Right lobe of liver (tissue), 6 donors: ENCODE measurements around the gene GDI1. TPM values are rescaled to one million over a fixed set of nuclear protein-coding genes. Genes with fewer than 3 reads are reported as not detected.

Experiments
- ATAC-seq, 4 donors: fragments of 200-7000 bp; cut with Tn5 transposase; one replicate each; pipeline ENCODE4 v1.9.1; 2020; ENCODE audit warnings: mild to moderate bottlenecking in 4 of 4, moderate library complexity in 4 of 4
- DNase-seq, 3 donors: peaks; one replicate each; pipeline ENCODE4 v3.0.0-alpha.2; 2020
- H3K27ac ChIP-seq, 3 donors: fragments of 200-600 bp; one replicate each; pipeline ENCODE4 v1.8.0; 2022
- H3K27me3 ChIP-seq, 2 donors: fragments of 200-600 bp; one replicate each; pipeline ENCODE4 v1.8.0; 2022
- H3K36me3 ChIP-seq, 4 donors: fragments of 200-600 bp; sonication (generic) in 1 of 4; one replicate each; pipeline versions ENCODE4 v1.5.1 to v1.8.0; 2017 to 2022; ENCODE audit warnings: control low read depth in 1 of 4
- H3K4me1 ChIP-seq, 4 donors: fragments of 200-600 bp; sonication (generic) in 1 of 4; one replicate each; pipeline versions ENCODE4 v1.5.1 to v1.8.0; 2017 to 2022; ENCODE audit warnings: control low read depth in 1 of 4
- H3K4me3 ChIP-seq, 3 donors: fragments of 200-600 bp; one replicate each; pipeline ENCODE4 v1.8.0; 2022
- H3K9me3 ChIP-seq, 4 donors: fragments of 200-600 bp; sonication (generic) in 1 of 4; one replicate each; pipeline versions ENCODE4 v1.5.1 to v1.8.0; 2017 to 2022; ENCODE audit warnings: control low read depth in 1 of 4
- POLR2A ChIP-seq: fragments of 450-650 bp; IDR thresholded peaks from one replicate; pipeline ENCODE4 v1.6.1; 2017; ENCODE audit warnings: antibody characterized with exemption, mild to moderate bottlenecking
- WGBS: methylation state at CpG from one replicate; pipeline ENCODE4 v1.1.6; 2018; ENCODE audit warnings: low coverage, low lambda C conversion rate; ENCODE audit not compliant: insufficient coverage; ENCODE audit errors: missing lambda C conversion rate; 5-methylcytosine and 5-hydroxymethylcytosine counted together
- intact Hi-C, 2 donors: fragments of 100-400 bp; cut with DNase I; formaldehyde crosslinking; loops; one replicate each; pipeline versions ENCODE4 v1.11.2 to v1.14.1; 2022
- total RNA-seq, 6 experiments: library from RNA; depleted of rRNA in 2 of 6; stranded (reverse); fragments of >200 nt in 2 of 6; fragmentation: NEBNext Ultra II Directional in 3 of 6; extraction: Animal tissue kit (Norgen Biotek cat#: 25700) in 3 of 6; gene quantifications; one replicate each; pipeline versions ENCODE4 v1.1.0 to v1.2.4, GENCODE V29; 2016 to 2023
- TF ChIP-seq, protein P1 (sequence below), 4 donors: fragments of 200-600 bp in 3 of 4; fragments of 450-650 bp in 1 of 4; IDR thresholded peaks; one replicate each; pipeline versions ENCODE4 v1.5.1 to v1.8.0; 2016 to 2022; ENCODE audit warnings: antibody characterized with exemption in 4 of 4, mild to moderate bottlenecking in 2 of 4
- donor health status: DM: no; HTN: yes; CAD: no.
- donor health status: DM: no; HTN: no; CAD: no.
- donor health status: DM: no; HTN: no; CAD: no.
- donor health status: DM: no; HTN: yes; CAD: no.
- donor health status: DM: no; HTN: yes; CAD: no.

Gene GDI1
- total RNA-seq, 6 experiments from 2014 or later, result 26.8 to 37.7 (median 30.9) TPM

GRCh38 chrX:154437971-154438893 lies 1.3 kb downstream of the GDI1 start:
- Histone ChIP-seq H3K9me3 (no peaks in the 10 kb centered on the region), H3K4me3 (peak overlapping the region; percentile 70 to 77 (median 71)), H3K27ac (no peak overlapping the region), H3K36me3 (peaks cover 0 to 2% (median 0%) of the 10 kb centered on the region in 4 donors), H3K27me3 (no peaks in the 10 kb centered on the region), H3K4me1 (no peaks in the 10 kb centered on the region)
- TF ChIP-seq, protein P1, sequence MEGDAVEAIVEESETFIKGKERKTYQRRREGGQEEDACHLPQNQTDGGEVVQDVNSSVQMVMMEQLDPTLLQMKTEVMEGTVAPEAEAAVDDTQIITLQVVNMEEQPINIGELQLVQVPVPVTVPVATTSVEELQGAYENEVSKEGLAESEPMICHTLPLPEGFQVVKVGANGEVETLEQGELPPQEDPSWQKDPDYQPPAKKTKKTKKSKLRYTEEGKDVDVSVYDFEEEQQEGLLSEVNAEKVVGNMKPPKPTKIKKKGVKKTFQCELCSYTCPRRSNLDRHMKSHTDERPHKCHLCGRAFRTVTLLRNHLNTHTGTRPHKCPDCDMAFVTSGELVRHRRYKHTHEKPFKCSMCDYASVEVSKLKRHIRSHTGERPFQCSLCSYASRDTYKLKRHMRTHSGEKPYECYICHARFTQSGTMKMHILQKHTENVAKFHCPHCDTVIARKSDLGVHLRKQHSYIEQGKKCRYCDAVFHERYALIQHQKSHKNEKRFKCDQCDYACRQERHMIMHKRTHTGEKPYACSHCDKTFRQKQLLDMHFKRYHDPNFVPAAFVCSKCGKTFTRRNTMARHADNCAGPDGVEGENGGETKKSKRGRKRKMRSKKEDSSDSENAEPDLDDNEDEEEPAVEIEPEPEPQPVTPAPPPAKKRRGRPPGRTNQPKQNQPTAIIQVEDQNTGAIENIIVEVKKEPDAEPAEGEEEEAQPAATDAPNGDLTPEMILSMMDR (IDR thresholded peaks at IDR 0.05), result no peak
- no peak for TF ChIP-seq POLR2A
- ATAC-seq (no peak), DNase-seq (no peak)
- 53% methylated on average over 12 of the region's 28 CpGs for WGBS
- intact Hi-C loops, result no loop called here

DNA sequence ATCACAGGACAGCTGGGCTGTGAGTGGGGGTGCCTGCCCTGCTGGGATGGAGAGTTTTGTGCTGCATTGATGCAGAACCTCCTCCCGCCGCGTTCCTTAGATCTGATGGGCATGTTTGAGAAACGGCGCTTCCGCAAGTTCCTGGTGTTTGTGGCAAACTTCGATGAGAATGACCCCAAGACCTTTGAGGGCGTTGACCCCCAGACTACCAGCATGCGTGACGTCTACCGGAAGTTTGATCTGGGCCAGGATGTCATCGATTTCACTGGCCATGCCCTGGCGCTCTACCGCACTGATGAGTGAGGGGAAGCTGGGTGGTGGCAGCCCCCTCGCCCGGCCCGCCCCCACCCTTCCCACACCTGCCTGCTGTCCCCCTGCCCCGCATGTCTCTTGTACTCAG lies 2.9 kb downstream of the GDI1 start:
- no peak for TF ChIP-seq POLR2A
- TF ChIP-seq, protein P1 (IDR thresholded peaks at IDR 0.05), result no peak
- no peak overlapping the region for H3K4me3 ChIP-seq
- no peaks in the 10 kb centered on the region for H3K27me3 ChIP-seq
- H3K9me3 ChIP-seq, result no peaks in the 10 kb centered on the region
- WGBS, result 39% methylated on average over 10 of the region's 18 CpGs
- DNase-seq (peak; percentile 59 to 72 (median 62)), ATAC-seq (peak; percentile 35 to 56 (median 48))
- H3K36me3 ChIP-seq, result peaks cover 0 to under 1% (median 0%) of the 10 kb centered on the region in 4 donors
- peaks cover 0 to 3% (median 0%) of the 10 kb centered on the region in 4 donors for H3K4me1 ChIP-seq
- peak overlapping the region in 1 of 3 donors; percentile 14 for H3K27ac ChIP-seq
- intact Hi-C loops, result no loop called here

- Histone ChIP-seq H3K4me3 (no peak overlapping the region), H3K27me3 (no peaks in the 10 kb centered on the region), H3K27ac (no peak overlapping the region), H3K36me3 (no peaks in the 10 kb centered on the region), H3K4me1 (peaks cover 0 to 4% (median 0%) of the 10 kb centered on the region in 4 donors), H3K9me3 (no peaks in the 10 kb centered on the region)
- DNase-seq (no peak), ATAC-seq (no peak)
- intact Hi-C loops, result no loop called here
- TF ChIP-seq POLR2A, result no peak
- TF ChIP-seq, protein P1 (IDR thresholded peaks at IDR 0.05), result no peak
- 71% methylated on average over 8 of the region's 17 CpGs for WGBS
These were observed 3.8 kb downstream of the GDI1 start for GRCh38 chrX:154440623-154441357.

- H3K9me3 ChIP-seq, result no peaks in the 10 kb centered on the region
- TF ChIP-seq, protein P1 (IDR thresholded peaks at IDR 0.05), result no peak
- no peak for TF ChIP-seq POLR2A
- H3K4me1 ChIP-seq, result peaks cover 0 to 4% (median 0%) of the 10 kb centered on the region in 4 donors
- 40% methylated on average over 1 of the region's 11 CpGs for WGBS
- no peaks in the 10 kb centered on the region for H3K36me3 ChIP-seq
- H3K27me3 ChIP-seq, result no peaks in the 10 kb centered on the region
- no peak for DNase-seq
- H3K27ac ChIP-seq, result no peak overlapping the region
- intact Hi-C loops, result no loop called here
- ATAC-seq, result no peak
- H3K4me3 ChIP-seq, result no peak overlapping the region
These were observed 4.6 kb downstream of the GDI1 start for GRCh38 chrX:154441564-154441963.
